GM23338 (cell line): ENCODE measurements around the gene ZBTB7A. TPM values are rescaled to one million over a fixed set of nuclear protein-coding genes. Genes with fewer than 3 reads are reported as not detected.

ENCODE experiments used
- ATAC-seq: fragments of 200-7000 bp; cut with Tn5 transposase; 3 replicates; pipeline ENCODE4 v1.9.1; 2020
- DNase-seq: peaks from one replicate; pipeline ENCODE4 v3.0.0-alpha.2; 2015; ENCODE audit warnings: low spot score
- H2AFZ ChIP-seq: fragments of 200-600 bp; sonication (generic); 2 replicates; pipeline ENCODE4 v1.8.0; 2016; ENCODE audit warnings: antibody characterized with exemption, mild to moderate bottlenecking, moderate library complexity
- H3F3A ChIP-seq: fragments of 200-600 bp; sonication (generic); replicated peaks from 2 replicates; pipeline ENCODE4 v1.8.0; 2017; ENCODE audit warnings: antibody characterized with exemption, mixed run types, low read depth
- H3K27ac ChIP-seq: fragments of 200-600 bp; sonication (generic); 2 replicates; pipeline ENCODE4 v1.6.1; 2016; ENCODE audit warnings: low read depth
- H3K27me3 ChIP-seq: fragments of 200-600 bp; sonication (generic); 2 replicates; pipeline ENCODE4 v1.8.0; 2016; ENCODE audit warnings: mild to moderate bottlenecking, mixed run types, moderate library complexity; ENCODE audit not compliant: insufficient read depth
- H3K36me3 ChIP-seq: fragments of 200-600 bp; sonication (generic); 2 replicates; pipeline ENCODE4 v1.8.0; 2016; ENCODE audit warnings: mild to moderate bottlenecking; ENCODE audit not compliant: insufficient read depth
- H3K4me1 ChIP-seq: fragments of 200-600 bp; sonication (generic); 2 replicates; pipeline ENCODE4 v1.8.0; 2016; ENCODE audit warnings: mild to moderate bottlenecking, moderate library complexity; ENCODE audit not compliant: insufficient read depth
- H3K4me2 ChIP-seq: fragments of 200-600 bp; sonication (generic); 2 replicates; pipeline ENCODE4 v1.7.1; 2017; ENCODE audit warnings: mixed run types
- H3K4me3 ChIP-seq: fragments of 200-600 bp; sonication (generic); 2 replicates; pipeline ENCODE4 v1.6.1; 2016; ENCODE audit warnings: mixed run types
- H3K79me2 ChIP-seq: fragments of 200-600 bp; sonication (generic); replicated peaks from 2 replicates; pipeline ENCODE4 v1.8.0; 2017; ENCODE audit warnings: mild to moderate bottlenecking; ENCODE audit not compliant: insufficient read depth
- H3K9me2 ChIP-seq: fragments of 200-600 bp; sonication (generic); 2 replicates; pipeline ENCODE4 v1.8.0; 2017; ENCODE audit not compliant: insufficient read depth
- H4K20me1 ChIP-seq: fragments of 200-600 bp; sonication (generic); replicated peaks from 2 replicates; pipeline ENCODE4 v1.8.0; 2017; ENCODE audit warnings: mild to moderate bottlenecking; ENCODE audit not compliant: insufficient read depth
- H3K27ac Mint-ChIP-seq: 2 replicates; pipeline ENCODE4 v1.8.0; 2020; ENCODE audit warnings: inconsistent platforms, mild to moderate bottlenecking, moderate library complexity, mixed read lengths
- H3K27me3 Mint-ChIP-seq: 3 replicates; pipeline ENCODE4 v1.8.0; 2022; ENCODE audit warnings: low read depth, mild to moderate bottlenecking, moderate library complexity, mixed read lengths, inconsistent platforms; ENCODE audit not compliant: insufficient read depth, poor library complexity
- H3K36me3 Mint-ChIP-seq: 3 replicates; pipeline ENCODE4 v1.8.0; 2021; ENCODE audit warnings: low read depth, mild to moderate bottlenecking, inconsistent platforms, moderate library complexity, mixed read lengths
- H3K4me1 Mint-ChIP-seq: 3 replicates; pipeline ENCODE4 v1.8.0; 2020; ENCODE audit warnings: mild to moderate bottlenecking, inconsistent platforms, mixed read lengths
- H3K4me3 Mint-ChIP-seq: 3 replicates; pipeline ENCODE4 v1.8.0; 2021; ENCODE audit warnings: moderate library complexity, mild to moderate bottlenecking, inconsistent platforms, mixed read lengths
- H3K9me3 Mint-ChIP-seq: 3 replicates; pipeline ENCODE4 v1.8.0; 2020; ENCODE audit warnings: moderate library complexity, mild to moderate bottlenecking, inconsistent platforms, mixed read lengths
- CREB1 ChIP-seq: fragments of 250-450 bp; sonication (Bioruptor Pico); IDR thresholded peaks from 2 replicates; pipeline ENCODE4 v1.5.0; 2020; ENCODE audit warnings: low read depth, mild to moderate bottlenecking, moderate library complexity
- CTCF ChIP-seq, 2 experiments: fragments of 200-600 bp in 1 of 2; sonication (generic) in 1 of 2; conservative IDR thresholded peaks; 2 replicates each; pipeline versions ENCODE4 v1.5.1 to v1.6.1; 2016 to 2017; ENCODE audit warnings: antibody characterized with exemption in 2 of 2, low read depth in 2 of 2, mild to moderate bottlenecking in 2 of 2, moderate library complexity in 1 of 2
- ETS1 ChIP-seq: IDR thresholded peaks from 2 replicates; pipeline ENCODE4 v1.6.1; 2016; ENCODE audit warnings: antibody characterized with exemption
- EZH2 ChIP-seq: fragments of 200-600 bp; sonication (generic); IDR thresholded peaks from one replicate; pipeline ENCODE4 v1.8.0; 2017; ENCODE audit warnings: antibody characterized with exemption, mild to moderate bottlenecking, low read depth; ENCODE audit not compliant: unreplicated experiment
- EZH2phosphoT487 ChIP-seq: fragments of 200-600 bp; sonication (generic); IDR thresholded peaks from one replicate; pipeline ENCODE4 v1.8.1; 2018; ENCODE audit warnings: antibody characterized with exemption; ENCODE audit not compliant: unreplicated experiment
- JUNB ChIP-seq: IDR thresholded peaks from one replicate; pipeline ENCODE4 v1.6.1; 2016; ENCODE audit warnings: antibody characterized with exemption; ENCODE audit not compliant: unreplicated experiment
- NANOG ChIP-seq: IDR thresholded peaks from 2 replicates; pipeline ENCODE4 v1.6.1; 2016; ENCODE audit warnings: antibody characterized with exemption, borderline replicate concordance
- POLR2AphosphoS5 ChIP-seq: IDR thresholded peaks from 2 replicates; pipeline ENCODE4 v1.6.1; 2016; ENCODE audit warnings: antibody characterized with exemption, low read depth
- REST ChIP-seq: IDR thresholded peaks from one replicate; pipeline ENCODE4 v1.6.1; 2018; ENCODE audit warnings: antibody characterized with exemption; ENCODE audit not compliant: unreplicated experiment
- STAT1 ChIP-seq: IDR thresholded peaks from one replicate; pipeline ENCODE4 v1.6.1; 2016; ENCODE audit warnings: antibody characterized with exemption; ENCODE audit not compliant: unreplicated experiment
- ZNF114 ChIP-seq: fragments of 250-450 bp; sonication (Bioruptor Pico); IDR thresholded peaks from 2 replicates; pipeline ENCODE4 v1.5.0; 2020; ENCODE audit warnings: mild to moderate bottlenecking, moderate library complexity
- ZNF331 ChIP-seq: fragments of 250-450 bp; sonication (Bioruptor Pico); IDR thresholded peaks from 2 replicates; pipeline ENCODE4 v1.5.0; 2020; ENCODE audit warnings: low read depth, mild to moderate bottlenecking, moderate library complexity
- ZNF462 ChIP-seq: fragments of 250-450 bp; sonication (Bioruptor Pico); IDR thresholded peaks from 2 replicates; pipeline ENCODE4 v1.5.0; 2020; ENCODE audit warnings: mild to moderate bottlenecking, moderate library complexity
- polyA plus RNA-seq: library from polyadenylated mRNA; unstranded; fragments of >200 nt; fragmentation: Nextera tagmentation; extraction: Ambion mirVana; gene quantifications from 2 replicates; pipeline ENCODE4 v1.2.1, GENCODE V29; 2016
- total RNA-seq: library from RNA; depleted of rRNA; stranded (reverse); fragments of >200 nt; shearing (Covaris generic); gene quantifications from 2 replicates; pipeline ENCODE4 v1.2.3, GENCODE V29; 2014

ZBTB7A gene
- total and polyA plus RNA-seq, 2 experiments from 2014 or later: 9.5 to 35.0 TPM

- ATAC-seq (no peak), DNase-seq (no peak)
- Histone ChIP-seq H3K27ac (no peak overlapping the region), H3K36me3 (no peaks in the 10 kb centered on the region), H3K4me3 (no peak overlapping the region), H3K4me1 (0 out of 2 replicates have a peak, but pooled peaks cover under 1% of the 10 kb centered on the region), H3K27me3 (no peaks in the 10 kb centered on the region), H3K9me2 (no peaks in the 10 kb centered on the region), H3F3A (peaks cover 34% of the 10 kb centered on the region), H4K20me1 (peaks cover 45% of the 10 kb centered on the region), H3K4me2 (no peak overlapping the region), H3K79me2 (peaks cover 74% of the 10 kb centered on the region), H2AFZ (no peak overlapping the region)
- TF ChIP-seq CREB1 (CRISPR knock-in tag): no peak
- TF ChIP-seq REST: no peak
- no peak for TF ChIP-seq ZNF462 (CRISPR knock-in tag)
- TF ChIP-seq NANOG: no peak
- TF ChIP-seq EZH2phosphoT487: no peak
- TF ChIP-seq STAT1: no peak
- TF ChIP-seq JUNB: no peak
- no peak for TF ChIP-seq POLR2AphosphoS5
- no peak for TF ChIP-seq CTCF (conservative IDR thresholded peaks at IDR 0.05; ENCODE audit: low read depth in 2 of 2)
- TF ChIP-seq ZNF331 (CRISPR knock-in tag): no peak
- TF ChIP-seq ZNF114 (CRISPR knock-in tag): no peak
- TF ChIP-seq EZH2: no peak
- TF ChIP-seq ETS1: no peak
- Mint-ChIP-seq H3K36me3 (peaks cover 41% of the 10 kb centered on the region), H3K4me3 (no peak overlapping the region), H3K27ac (no peak overlapping the region), H3K27me3 (peaks cover 19% of the 10 kb centered on the region), H3K4me1 (peaks cover 10% of the 10 kb centered on the region), H3K9me3 (no peaks in the 10 kb centered on the region; the same call in 1 of the 3 replicates)
Observed at GRCh38 chr19:4055209-4055552, 11.5 kb downstream of the ZBTB7A start.
